Measurements from ENCODE around the gene ARID3B.

The ARID3B gene

GRCh38 chr15:74626336-74626735 lies 85.3 kb downstream of the ARID3B start:
- DNase-seq = no peak

DNA sequence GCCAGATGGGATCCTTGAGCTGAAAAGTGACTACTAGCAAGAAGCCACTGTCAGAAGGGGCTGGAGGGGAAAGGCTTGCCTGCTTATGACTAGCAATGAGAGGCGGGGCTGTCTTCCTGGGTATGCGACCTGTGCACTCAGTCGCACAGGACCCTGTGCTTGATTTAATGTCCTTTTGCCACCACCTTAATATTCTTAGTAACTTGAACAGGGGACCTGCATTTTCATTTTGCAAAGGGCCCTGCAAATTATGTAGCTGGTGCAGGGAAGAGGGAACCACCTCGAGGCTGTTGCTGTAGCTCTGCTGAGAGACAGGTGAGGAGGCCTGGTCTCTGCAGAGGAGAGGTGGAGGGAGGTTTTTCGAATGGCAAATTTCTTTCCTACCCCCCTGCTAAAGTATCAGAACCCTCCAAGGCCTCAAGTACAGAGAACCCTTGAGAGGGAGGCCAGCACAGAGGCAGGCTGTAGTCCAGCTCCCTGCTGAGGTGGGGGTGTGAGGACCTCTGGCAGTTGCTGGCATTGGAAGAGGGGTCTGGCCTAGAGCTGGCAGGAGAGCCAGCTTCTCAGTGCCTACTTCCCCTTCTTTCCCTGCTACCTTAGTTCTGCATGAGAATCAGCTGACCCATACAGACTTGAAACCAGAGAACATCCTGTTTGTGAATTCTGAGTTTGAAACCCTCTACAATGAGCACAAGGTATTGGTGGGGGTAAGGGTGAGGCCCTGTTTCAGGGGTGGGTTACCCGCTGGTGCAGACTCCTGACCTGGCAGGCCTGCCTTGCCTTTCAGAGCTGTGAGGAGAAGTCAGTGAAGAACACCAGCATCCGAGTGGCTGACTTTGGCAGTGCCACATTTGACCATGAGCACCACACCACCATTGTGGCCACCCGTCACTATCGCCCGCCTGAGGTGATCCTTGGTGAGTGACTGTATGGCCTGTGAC lies 86.0 kb downstream of the ARID3B start:
- no peak for DNase-seq

GRCh38 chr15:74627766-74628165 lies 86.7 kb downstream of the ARID3B start:
- no peak for DNase-seq

GRCh38 chr15:74628199-74628598 lies 87.2 kb downstream of the ARID3B start:
- DNase-seq = no peak

- no peak for DNase-seq
These were observed 87.9 kb downstream of the ARID3B start for GRCh38 chr15:74628949-74629348.

DNA sequence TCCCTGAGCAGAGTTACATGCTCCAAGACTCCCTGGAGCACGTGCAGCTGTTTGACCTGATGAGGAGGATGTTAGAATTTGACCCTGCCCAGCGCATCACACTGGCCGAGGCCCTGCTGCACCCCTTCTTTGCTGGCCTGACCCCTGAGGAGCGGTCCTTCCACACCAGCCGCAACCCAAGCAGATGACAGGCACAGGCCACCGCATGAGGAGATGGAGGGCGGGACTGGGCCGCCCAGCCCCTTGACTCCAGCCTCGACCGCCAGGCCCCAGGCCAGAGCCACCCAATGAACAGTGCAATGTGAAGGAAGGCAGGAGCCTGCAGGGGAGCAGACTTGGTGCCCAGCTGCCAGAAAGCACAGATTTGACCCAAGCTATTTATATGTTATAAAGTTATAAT lies 88.7 kb downstream of the ARID3B start:
- DNase-seq = peak; percentile 44

DNA sequence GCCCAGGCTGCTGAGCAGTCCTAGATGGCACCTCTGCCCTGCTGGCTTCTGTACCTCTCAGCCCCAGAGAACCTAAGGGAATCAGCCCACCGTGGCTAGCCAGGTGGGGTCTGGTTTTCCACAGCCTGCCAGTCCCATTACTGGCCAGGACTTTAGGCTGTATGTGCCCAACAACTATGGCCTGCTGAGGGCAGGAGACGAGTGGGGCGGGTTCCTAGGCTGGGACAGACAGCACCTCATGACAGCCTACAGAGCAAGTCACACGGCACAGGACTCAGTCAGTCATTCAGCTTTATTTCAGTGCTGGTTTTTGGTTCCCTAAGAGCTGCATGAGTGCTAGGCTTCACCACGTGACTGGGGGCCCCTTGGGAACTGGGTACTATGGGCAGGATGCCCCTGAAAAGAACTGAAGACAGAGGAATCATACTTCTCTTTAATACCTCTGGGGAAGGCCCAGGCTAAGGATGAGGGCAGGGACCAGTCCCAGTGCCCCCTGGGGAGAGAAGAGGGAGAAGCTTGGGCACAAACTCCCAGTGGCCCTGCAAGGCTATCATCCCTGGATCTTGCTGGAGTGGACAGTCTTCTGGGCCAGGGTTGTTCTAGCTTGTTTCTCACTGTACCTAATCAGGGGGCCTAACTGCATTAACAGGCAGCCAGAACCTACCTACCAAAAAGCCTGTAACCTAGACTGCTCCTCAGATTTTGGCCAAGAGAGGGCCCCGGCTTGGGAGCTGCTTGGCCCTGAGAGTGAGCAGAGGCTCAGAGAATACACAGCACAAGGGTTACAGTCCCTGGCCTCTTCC lies 89.5 kb downstream of the ARID3B start:
- DNase-seq = no peak

DNA sequence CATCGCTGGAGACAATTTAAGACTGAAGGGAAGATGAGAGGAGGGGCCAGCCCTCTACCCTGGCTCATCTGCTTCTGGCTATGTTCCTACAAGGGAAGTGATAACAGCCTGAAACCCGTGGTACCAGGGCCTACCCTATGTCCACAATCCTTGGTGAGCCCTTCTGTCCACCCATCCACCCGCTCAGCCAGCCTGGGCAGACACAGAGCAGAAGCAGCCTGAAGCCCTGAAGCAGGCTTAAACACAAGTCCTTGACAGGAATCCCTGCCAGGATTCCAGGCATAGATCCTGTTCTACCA lies 90.0 kb downstream of the ARID3B start:
- no peak for DNase-seq

DNA sequence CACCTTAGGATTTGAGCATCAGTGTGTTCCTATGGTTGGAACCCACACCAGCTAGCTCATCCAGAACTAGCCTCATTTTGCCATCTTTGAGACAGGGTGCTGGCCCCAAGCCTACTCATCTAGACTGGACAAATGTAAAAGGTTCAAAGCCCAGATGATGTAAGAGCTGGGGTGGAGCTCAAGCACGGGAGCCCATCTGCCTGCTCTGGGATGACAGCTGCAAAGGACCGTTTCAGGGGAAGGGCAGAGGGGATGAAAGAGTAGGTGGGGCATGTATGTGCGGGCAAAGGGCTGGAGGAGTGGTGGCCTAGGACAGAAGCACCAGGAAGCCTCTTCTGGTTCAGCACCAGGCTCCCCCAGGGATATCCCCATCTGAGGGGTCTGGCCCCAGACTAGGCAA lies 90.4 kb downstream of the ARID3B start:
- no peak for DNase-seq

GRCh38 chr15:74631935-74632560 lies 91.0 kb downstream of the ARID3B start:
- peak; percentile 86 for DNase-seq

- no peak for DNase-seq
These were observed 91.6 kb downstream of the ARID3B start for GRCh38 chr15:74632601-74633000.

- no peak for DNase-seq
These were observed 92.8 kb downstream of the ARID3B start for GRCh38 chr15:74633781-74634180.

DNA sequence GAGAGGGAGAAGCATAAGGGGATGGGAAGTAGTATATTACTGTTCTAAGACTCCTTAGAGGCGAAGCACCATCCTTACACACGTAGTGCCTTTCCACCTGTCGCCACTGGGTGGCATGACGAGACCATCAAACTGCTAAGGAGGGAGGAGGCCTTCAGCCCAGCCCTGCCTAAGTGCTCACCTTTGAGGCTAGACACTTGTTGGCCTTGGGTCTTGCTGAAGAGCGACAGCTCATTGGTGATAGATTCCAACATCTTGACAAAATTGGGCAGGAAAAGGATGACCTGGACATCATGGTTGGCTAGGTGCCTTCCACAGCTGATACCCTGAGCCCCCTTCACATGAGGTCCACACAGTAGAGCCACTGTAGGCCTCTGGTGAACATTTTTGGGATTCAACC lies 94.2 kb downstream of the ARID3B start:
- DNase-seq = peak; percentile 84

- no peak for DNase-seq
These were observed 96.0 kb downstream of the ARID3B start for GRCh38 chr15:74636984-74637383.

- no peak for DNase-seq
These were observed 100.1 kb downstream of the ARID3B start for GRCh38 chr15:74641151-74641550.

GRCh38 chr15:74642348-74642733 lies 101.3 kb downstream of the ARID3B start:
- no peak for DNase-seq

GRCh38 chr15:74642734-74643664 lies 102.0 kb downstream of the ARID3B start:
- DNase-seq = peak; percentile 71

DNA sequence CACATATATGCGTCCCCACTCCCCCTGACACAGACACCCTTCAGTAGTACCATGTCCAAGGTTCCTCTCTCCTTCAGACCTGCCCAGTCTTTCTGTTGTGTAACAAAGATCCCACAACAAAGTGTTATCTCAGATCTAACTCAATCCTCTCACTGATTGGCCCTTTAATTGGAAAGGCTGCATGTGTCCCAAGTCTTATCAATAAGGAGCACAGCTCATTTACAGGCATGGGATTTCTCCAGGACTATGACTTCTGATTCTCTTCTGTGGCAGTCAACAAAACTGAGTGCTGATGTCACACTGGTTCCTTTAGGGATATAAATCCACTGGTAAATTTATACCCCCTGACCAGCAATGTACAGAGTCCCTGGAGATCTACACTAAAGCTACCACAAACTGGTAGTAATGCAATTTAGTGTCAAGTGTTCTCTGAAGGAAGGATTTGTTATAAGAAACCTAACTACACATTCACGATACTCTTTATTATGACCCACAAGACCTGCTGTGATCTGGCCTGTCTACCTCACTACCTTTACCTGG lies 102.7 kb downstream of the ARID3B start:
- no peak for DNase-seq

GRCh38 chr15:74646480-74646879 lies 105.5 kb downstream of the ARID3B start:
- DNase-seq = no peak
